NCI-H1436 (cell line): Measurements from ENCODE around the gene ZDHHC20.
"Not testable (repeated sequence)": the region's sequence is repeated elsewhere in the genome, so short reads cannot be mapped to it uniquely, and the experiment has no call there.

Experiments used
- DNase-seq: peaks from one replicate; lab custom pipeline; 2025; lab: John Stamatoyannopoulos, UW

ZDHHC20 gene

DNA sequence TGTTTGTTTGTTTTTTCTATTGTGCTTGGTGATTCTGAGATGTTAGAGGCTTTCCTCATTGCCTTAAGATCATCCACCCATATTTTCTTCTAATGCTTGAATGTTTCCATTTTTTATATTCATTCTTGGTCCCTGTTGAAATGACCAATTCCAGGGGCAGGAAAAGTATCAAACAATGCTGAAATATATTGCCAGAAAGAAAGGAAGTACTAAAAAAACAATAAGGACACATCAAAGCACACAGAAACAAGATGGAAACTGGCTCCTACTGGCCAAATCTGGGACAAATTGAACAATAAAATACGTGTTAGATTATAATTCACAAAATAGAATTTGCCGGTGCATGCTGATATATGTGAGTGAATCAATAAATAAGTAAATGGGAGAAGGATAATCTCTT lies 23.9 kb downstream of the ZDHHC20 start:
- no peak for DNase-seq

DNA sequence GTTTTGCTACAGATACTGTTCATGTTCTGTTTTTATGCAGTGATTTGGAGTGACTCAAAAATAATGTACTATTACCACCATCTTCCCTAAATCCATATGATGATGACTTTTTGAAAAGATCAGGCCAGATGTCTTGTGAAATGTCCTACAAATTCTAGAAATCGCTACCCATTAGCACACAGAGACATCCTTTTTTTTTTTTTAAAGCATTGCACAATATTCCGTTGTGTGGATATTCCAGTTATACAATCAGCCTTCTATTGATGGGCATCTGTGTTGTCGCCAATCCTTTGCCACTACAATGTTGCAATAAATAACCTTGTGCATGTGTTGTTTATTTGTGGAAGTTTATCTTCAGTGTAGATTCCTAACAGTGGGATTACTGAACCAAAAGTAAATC lies 24.5 kb downstream of the ZDHHC20 start:
- DNase-seq, result no peak

DNA sequence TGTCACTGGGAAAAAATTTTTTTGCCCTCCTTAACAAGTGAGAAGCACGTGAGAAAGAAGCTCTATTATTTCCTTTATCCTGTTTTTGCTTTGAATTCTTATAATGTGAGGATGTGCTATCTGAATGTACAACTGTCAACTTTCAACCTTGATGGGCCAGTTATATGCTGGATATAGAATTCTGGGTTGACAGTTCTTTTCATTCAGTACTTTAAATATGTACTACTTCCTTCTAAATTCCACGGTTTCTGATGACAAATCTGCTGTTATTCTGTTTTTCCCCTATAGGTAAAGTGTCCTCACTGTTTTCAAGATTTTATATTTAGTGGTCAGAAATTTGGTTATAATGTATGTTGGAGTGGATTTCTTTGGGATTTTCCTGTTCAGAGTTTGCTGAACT lies 29.9 kb downstream of the ZDHHC20 start:
- no peak for DNase-seq

DNA sequence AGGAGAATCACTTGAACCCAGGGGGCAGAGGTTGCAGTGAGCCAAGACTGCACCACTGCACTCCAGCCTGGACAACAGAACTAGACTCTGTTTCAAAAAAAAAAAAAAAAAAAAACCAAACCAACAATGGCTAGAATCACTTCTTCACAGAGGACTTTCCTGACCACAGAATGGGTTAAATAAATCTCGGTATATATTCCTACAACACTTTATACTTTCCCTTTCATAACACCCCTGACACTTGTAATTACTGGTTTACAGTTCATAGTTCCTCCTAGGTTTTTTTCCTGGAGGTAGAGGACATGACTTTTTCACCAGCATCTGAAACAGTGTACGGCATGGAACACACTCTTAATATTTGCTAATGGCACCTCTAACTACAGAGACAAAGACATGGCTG lies 31.4 kb downstream of the ZDHHC20 start:
- no peak for DNase-seq

DNA sequence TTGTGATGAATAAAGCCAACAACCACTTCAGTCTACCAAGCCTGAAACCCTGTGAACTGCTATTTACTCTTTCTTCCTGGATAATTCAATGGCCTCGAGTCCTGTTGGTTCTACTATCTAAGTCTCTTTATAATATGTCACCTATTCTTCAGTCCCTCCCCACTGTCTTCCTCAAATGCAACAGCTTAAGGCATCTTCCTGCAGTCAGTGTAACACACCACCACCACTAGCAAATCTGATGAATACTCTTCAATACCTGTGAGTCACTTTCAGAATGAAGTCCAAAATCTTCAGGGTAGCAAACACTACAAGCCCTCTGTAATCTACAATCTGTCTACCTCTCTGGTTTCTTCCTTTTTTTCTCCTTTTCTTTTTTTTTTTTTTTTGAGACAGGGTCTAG lies 32.9 kb downstream of the ZDHHC20 start:
- no peak for DNase-seq

DNA sequence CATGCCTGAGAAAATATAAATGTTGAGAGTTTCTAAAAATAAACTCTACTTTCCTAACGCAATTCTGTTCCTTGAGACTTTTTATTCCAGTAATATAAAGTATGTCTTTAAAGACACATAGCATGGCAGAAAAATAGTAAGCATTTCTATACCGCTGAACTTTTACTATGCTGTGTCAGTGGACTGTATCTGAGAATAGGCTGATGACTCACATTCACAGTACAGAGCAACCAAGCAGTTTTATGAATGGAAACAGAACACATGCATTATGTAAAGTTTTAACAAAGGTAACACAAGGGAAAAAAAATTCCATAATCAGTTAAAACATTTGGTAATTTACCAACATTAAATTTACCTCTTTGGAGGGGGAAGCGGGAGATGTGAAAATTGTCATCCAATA lies 38.4 kb downstream of the ZDHHC20 start:
- no peak for DNase-seq

DNA sequence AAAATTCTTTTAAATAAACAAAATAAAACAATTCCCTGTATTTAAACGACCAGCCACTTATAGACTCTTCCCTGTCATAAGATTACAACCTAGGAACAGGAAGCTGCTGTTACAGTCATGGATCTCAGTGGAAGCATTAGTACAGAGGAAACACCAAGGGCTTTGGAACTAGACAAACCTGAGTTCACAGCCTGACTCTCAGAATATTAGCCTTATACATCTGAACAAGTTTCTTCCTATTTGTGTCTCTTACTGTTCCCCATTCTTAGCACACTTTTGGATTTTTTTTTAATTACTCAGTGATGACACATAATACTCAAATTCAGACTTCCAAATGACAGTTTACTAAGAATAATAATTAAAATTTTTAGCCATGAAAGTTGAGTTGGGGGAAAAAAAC lies 46.1 kb downstream of the ZDHHC20 start:
- DNase-seq, result no peak

DNA sequence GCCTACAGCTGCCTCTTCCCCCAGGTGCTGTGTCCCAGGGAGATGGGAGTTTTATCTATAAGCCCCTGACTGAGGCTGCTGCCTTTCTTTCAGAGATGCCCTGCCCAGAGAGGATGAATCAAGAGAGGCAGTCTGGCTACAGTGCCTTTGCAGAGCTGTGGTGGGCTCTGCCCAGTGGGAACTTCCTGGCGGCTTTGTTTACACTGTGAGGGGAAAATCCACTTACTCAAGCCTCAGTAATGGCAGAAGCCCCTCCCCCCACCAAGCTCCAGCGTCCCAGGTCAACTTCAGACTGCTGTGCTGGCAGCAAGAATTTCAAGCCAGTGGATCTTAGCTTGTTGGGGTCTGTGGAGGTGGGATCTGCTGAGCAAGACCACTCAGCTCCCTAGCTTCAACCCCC lies 48.6 kb downstream of the ZDHHC20 start:
- DNase-seq, result not testable (repeated sequence)

DNA sequence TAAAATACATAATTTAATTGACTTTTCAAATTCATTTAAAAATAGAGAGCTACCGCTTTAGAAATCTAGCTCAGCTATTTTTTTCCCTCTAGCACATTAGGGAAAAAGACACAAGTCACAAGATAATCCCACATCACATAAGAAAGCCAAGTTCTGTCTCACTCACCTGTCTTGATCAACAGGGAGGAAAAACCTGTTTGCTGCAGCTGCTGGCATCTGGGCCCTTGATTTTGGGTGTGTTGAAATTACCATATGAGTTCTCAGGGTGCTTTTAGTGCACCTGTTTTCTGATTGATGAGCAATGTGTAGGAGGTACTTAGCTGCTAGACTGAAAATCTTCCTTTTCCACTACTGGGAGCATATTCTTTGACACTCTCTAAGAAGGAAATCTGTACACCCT lies 53.8 kb downstream of the ZDHHC20 start:
- no peak for DNase-seq

DNA sequence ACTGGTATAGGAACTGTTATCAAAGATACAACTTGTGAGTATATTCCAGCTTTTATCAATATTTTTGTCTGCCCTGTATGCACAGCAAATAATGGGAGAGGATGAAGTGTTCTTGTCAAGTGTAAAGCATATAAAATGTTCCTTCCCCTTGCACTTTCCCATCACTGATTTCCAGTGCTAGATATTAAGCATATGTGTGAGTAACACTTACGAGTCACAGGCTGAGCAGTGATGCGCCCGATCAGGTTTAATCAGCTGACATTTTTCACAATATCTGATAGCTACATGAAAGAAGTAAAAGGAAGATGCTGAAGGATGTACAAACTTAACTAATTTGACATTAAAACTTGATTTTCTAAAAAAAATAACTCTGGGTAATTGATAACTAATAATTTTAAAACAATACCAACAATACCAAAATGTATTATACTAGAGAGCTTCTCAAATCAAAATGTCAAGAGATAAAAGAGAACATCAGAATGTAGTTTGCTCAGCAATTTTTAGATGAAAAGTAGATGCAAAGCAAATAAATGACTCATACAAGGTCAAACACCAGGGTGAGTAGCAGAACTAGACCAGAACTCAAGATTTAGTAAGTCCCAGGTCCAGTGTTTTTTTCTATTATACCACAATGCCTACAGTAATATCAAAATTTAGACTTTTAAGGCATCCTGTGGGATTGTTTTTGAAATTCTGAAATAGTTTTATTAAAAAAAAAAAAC lies 56.4 kb downstream of the ZDHHC20 start:
- no peak for DNase-seq

DNA sequence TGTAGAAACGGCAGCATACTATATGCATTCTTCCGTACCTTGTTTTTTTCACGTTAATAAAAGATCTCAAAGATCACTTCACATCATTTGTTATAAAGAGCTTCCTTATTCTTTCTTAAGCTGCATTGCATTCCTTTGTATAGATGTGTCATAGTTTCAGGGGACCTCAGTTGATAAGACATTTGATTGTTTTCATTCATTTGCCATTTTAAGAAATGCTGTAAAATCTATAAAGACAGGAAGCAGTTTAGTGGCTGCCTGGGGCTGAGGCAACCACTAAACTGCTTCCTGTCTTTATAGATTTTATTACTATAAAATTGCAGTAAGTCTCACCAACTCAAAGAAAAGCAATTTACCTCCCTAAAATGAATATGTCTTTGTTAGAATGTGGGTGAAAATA lies 59.4 kb downstream of the ZDHHC20 start:
- no peak for DNase-seq

DNA sequence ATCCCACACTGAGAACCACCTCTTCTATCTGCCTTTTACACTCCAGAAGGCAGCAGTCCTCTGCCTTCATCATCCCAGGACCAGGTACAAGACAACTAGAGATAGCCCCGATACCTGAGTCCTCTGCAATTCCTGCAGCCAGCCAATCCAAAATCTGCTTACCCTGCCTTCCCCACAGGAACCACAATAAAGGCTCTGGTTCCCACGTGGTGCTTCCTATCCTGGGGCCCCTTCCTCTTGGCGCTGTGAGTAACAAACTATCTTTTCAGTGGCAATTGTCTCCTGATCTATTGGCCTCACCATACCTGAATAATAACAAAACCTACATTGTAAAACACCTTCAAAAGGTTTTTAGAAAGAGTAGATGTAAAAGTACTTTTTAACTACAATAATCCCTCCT lies 63.1 kb downstream of the ZDHHC20 start:
- DNase-seq, result no peak

DNA sequence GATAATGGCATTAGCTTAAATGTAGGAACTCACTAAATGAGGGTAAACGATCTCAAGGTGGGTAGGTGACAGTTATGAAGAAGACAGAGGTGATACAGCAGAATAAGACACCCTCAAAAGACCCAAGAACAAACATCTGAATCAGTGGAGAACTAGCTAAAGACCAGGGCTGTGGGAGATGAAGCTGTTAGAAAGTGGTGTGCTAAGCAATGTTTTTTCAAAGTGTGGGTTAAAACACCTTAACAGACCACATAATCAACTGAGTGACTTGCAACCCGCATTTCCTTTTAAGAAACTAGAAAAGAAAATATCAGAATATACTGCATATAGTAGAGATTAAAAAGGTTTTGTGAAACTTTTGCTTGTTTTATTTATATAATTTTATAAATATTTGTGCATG lies 70.0 kb downstream of the ZDHHC20 start:
- DNase-seq, result no peak

DNA sequence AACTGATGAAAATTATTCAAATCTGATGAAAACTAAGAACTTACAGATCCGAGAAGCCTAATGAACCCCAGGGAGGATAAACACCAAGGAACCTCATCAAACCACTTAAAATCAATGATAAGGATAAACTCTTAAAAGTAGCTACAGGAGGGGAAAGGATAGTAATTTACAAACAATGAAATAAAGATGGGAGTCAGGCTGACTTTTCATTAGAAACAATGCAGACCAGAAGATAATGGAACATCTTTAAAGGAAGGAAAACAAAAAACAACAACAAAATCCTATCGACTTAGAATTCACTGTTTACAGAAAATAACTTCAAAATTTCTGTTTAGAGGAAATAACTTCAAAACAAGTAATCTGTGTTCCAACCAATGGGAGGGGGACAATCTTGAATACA lies 73.4 kb downstream of the ZDHHC20 start:
- DNase-seq, result no peak

DNA sequence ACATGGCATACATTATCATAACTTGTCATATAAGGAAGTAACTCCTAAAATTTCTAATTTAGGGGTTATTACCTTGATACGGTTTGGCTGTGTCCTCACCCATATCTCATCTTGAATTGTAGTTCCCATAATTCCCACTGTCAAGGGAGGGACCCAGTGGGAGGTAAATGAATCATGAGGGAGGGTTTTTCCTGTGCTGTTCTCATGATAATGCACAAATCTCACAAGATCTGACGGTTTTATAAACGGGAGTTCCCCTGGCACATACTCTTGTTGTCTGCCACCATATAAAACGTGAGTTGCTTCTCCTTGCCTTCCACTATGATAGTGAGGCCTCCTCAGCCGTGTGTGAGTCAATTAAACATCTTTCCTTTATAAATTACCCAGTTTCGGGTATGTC lies 76.0 kb downstream of the ZDHHC20 start:
- DNase-seq, result no peak

DNA sequence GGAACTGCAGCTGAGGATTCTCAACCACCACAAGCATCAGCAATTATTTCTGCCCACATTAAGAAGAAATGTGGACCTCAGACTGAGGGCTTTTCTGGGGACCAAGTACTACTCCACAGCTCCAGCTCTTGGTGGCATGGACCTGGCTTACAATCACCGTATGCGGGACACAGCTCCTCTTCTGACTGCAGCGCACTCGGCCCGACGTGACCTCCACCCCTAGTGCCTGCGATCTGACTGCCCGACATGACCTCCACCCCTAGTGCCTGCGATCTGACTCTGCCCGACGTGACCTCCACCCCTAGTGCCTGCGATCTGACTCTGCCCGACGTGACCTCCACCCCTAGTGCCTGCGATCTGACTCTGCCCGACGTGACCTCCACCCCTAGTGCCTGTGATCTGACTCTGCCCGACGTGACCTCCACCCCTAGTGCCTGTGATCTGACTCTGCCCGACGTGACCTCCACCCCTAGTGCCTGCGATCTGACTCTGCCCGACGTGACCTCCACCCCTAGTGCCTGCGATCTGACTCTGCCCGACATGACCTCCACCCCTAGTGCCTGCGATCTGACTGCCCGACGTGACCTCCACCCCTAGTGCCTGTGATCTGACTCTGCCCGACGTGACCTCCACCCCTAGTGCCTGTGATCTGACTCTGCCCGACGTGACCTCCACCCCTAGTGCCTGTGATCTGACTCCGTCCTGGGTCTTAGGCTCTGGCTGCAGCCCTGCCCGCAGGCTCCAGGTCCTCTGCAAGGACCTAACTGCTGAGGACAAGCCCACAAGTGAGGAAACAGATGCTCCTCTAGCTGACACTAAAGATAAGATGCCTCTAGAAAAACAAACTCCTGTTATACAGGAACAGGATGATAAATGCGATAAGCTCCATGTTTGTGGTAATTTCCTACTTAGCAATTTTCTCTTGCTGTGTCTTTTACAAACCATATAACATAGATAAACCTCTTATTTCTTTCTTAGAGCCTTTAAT lies 81.8 kb downstream of the ZDHHC20 start:
- DNase-seq, result not testable (repeated sequence)

DNA sequence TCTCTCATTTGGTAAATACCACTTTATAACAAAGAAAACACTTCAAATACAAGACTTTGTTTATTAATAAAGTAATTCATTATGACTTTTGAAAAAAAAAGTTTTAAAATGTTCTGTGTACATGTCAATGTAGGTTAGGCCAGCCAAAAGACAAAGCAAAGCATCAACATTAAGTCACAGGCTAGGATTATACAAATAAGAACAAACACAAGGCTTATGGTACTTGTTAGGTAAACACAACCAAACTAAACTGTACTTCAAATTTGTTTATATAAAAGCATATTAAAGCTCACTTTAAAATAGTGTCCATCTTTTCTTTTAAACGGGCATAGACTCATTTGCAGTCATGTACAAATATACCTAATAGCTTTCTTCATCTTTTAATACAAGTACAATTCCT lies 86.6 kb downstream of the ZDHHC20 start:
- DNase-seq, result no peak

DNA sequence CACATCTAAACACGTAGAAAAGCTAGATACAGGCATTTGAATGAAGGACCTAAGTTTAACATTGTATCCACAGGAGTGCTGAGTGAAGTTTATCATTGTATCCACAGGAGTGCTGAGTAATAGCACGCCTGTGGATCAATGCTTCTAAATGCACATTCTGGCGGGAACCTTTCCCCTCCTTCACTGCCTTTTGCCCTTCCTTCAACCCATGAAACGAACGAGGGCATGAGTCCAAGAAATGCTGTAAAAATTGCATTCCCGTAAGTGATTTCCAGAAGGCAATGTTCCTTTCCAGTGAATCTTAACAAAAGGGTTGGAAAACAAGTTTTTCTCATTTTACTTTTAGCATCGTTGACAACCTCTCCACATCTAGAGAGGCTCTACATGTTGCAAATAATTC lies 88.1 kb downstream of the ZDHHC20 start:
- no peak for DNase-seq

DNA sequence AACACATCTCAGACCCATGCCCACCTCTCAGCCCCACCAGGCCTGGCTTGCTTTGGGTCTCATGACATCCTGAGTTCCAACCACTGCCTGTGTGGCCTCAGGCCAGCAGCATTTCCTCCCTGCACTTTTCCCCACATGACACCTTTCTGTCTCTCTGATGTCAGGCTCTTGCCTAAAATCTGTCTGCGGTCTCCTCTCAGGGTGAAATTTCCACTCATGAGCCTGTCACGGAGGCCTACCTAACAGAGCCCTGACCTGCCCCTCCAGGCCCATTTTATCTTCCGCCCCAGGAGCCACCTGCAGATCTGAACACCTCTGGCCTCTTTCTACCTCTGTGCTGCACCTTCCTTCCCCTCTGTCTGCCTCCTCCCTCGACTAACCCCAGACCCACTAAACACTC lies 93.5 kb downstream of the ZDHHC20 start:
- no peak for DNase-seq

DNA sequence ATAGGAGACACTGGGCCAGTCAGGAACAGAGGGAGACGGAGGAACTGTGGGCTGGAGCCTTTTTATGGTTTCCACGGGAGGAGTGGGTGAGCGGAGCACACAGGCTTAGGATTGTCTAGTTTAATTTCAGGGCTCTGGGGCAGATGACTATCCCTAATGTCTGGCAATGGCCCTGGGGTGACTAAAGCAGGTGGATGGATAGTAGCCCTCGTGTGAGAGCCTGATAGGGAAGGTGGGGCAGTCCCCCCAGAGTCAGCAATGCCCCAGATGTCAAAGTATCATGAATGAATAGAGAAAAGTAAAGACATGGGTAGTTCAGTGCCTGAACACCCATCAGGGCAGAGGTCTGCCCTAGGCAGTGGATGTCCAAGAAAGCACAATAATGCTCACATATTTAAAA lies 94.2 kb downstream of the ZDHHC20 start:
- no peak for DNase-seq

DNA sequence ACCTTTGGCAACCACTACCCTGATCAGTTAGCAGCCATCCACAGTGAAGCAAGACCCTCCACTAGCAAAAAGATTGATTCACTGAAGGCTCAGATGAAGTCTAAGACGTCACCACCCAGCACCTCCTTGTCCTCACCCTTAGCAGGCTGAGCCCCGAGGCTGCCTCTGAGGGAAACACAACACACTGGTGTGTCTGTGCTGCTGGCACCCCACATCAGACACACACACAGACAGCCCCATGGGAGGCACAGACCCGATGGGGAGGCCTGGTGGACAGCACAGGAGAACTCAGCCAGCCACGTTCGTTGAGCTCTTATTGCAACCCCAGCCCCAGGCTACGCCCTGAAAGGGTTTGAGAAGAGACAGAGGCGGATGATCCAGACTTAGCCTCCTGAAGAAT lies 94.7 kb downstream of the ZDHHC20 start:
- no peak for DNase-seq

DNA sequence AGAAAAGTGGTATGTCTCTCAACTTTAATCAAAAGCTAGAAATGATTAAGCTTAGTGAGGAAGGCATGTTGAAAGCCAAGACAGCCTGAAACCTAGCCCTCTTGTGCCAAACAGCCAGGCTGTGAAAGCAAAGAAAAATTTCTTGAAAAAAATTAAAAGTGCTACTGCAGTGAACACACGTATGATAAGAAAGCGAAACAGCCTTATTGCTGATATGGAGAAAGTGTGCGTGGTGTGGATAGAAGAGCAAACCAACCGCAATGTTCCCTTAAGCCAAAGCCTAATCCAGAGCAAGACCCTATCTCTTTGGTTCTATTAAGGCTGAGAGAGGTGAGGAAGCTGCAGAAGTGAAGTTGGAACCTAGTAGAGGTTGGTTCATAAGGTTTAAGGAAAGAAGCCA lies 96.4 kb downstream of the ZDHHC20 start:
- no peak for DNase-seq

DNA sequence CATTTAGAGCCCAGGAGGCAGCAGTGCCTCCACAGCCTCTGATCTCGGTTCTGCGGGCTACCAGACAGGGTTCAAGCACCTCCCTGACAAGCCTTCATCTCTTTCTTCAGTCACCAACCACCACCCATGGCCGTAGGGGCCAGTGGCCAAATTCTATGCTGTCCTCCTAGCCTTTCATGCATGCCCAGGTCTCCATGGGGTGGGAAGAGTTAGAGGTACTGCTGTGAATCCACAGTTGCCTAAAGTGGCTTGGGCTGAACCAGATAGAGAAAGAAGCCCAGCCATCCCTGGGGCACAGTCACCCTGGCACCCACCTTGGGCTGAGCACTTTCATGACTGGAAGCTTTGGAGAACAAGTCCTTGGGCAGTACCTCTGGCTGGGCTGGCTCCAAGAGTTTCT lies 97.4 kb downstream of the ZDHHC20 start:
- DNase-seq, result no peak
